H1 (cell line): Measurements from ENCODE around the gene MEF2B.

Experiments used
- ATF3 ChIP-seq: IDR thresholded peaks from 2 replicates; pipeline ENCODE4 v1.6.1; 2011; ENCODE audit warnings: low read depth, mild to moderate bottlenecking, low read length; ENCODE audit not compliant: insufficient read depth
- CTCF ChIP-seq, 3 experiments: IDR thresholded peaks; 1 replicate in 2 of 3; 2 replicates in 1 of 3; pipeline versions ENCODE4 v1.5.1 to v1.6.1; 2011; ENCODE audit warnings: low read length in 3 of 3, mild to moderate bottlenecking in 3 of 3, inconsistent platforms in 2 of 3, low read depth in 1 of 3, moderate library complexity in 1 of 3; ENCODE audit not compliant: insufficient read depth in 1 of 3; ENCODE audit errors: control extremely low read depth in 1 of 3
- JUND ChIP-seq: IDR thresholded peaks from 2 replicates; pipeline ENCODE4 v1.6.1; 2011; ENCODE audit warnings: mild to moderate bottlenecking, improper control_type of control experiment, low read length
- POLR2A ChIP-seq, 2 experiments: IDR thresholded peaks; 1 replicate in 1 of 2; 2 replicates in 1 of 2; pipeline ENCODE4 v1.6.1; 2011; ENCODE audit warnings: low read depth in 2 of 2, low read length in 2 of 2, mild to moderate bottlenecking in 2 of 2; ENCODE audit errors: control extremely low read depth in 1 of 2
- POLR2AphosphoS5 ChIP-seq: IDR thresholded peaks from 2 replicates; pipeline ENCODE4 v1.6.1; 2011; ENCODE audit warnings: low read depth, low read length
- POU5F1 ChIP-seq: IDR thresholded peaks from 2 replicates; pipeline ENCODE4 v1.6.1; 2011; ENCODE audit warnings: low read depth, mild to moderate bottlenecking, low read length, moderate library complexity
- RFX5 ChIP-seq: IDR thresholded peaks from 2 replicates; pipeline ENCODE4 v1.6.1; 2011; ENCODE audit warnings: low read depth, low read length, improper control_type of control experiment, borderline replicate concordance
- SIN3A ChIP-seq, 2 experiments: IDR thresholded peaks in 1 of 2; conservative IDR thresholded peaks in 1 of 2; 2 replicates each; pipeline ENCODE4 v1.6.1; 2011 to 2012; ENCODE audit warnings: low read length in 2 of 2, improper control_type of control experiment in 1 of 2, low read depth in 1 of 2, mild to moderate bottlenecking in 1 of 2
- TEAD4 ChIP-seq: IDR thresholded peaks from 2 replicates; pipeline ENCODE4 v1.6.1; 2012; ENCODE audit warnings: low read depth, low read length, inconsistent platforms, mixed read lengths
- YY1 ChIP-seq: IDR thresholded peaks from 2 replicates; pipeline ENCODE4 v1.6.1; 2011; ENCODE audit warnings: low read depth, mild to moderate bottlenecking, low read length

GRCh38 chr19:19159534-19159933 lies 10.5 kb downstream of the MEF2B start:
- TF ChIP-seq CTCF (IDR thresholded peaks at IDR 0.05; ENCODE audit: control extremely low read depth in 1 of 3, insufficient read depth in 1 of 3, low read depth in 1 of 3, low read length in 3 of 3) (no peak), POLR2A (IDR thresholded peaks at IDR 0.05; ENCODE audit: control extremely low read depth in 1 of 2, low read depth in 2 of 2, low read length in 2 of 2) (no peak), SIN3A (conservative IDR thresholded peaks at IDR 0.05 in 1 of 2, IDR thresholded peaks at IDR 0.05 in 1 of 2; ENCODE audit: low read depth in 1 of 2, low read length in 2 of 2) (no peak), TEAD4 (no peak), POLR2AphosphoS5 (no peak), JUND (no peak), YY1 (no peak), ATF3 (no peak), RFX5 (no peak), POU5F1 (no peak)
